SW 1271 (cell line): Measurements from ENCODE around the gene BLVRB.
A peak's percentile ranks its signal among the peaks of the same experiment; 100 is the strongest.
"Not testable (repeated sequence)": the region's sequence is repeated elsewhere in the genome, so short reads cannot be mapped to it uniquely, and the experiment has no call there.

Experiments used
- DNase-seq, 2 experiments: peaks; one replicate each; lab custom pipeline; 2025; lab: John Stamatoyannopoulos, UW

The BLVRB gene

DNA sequence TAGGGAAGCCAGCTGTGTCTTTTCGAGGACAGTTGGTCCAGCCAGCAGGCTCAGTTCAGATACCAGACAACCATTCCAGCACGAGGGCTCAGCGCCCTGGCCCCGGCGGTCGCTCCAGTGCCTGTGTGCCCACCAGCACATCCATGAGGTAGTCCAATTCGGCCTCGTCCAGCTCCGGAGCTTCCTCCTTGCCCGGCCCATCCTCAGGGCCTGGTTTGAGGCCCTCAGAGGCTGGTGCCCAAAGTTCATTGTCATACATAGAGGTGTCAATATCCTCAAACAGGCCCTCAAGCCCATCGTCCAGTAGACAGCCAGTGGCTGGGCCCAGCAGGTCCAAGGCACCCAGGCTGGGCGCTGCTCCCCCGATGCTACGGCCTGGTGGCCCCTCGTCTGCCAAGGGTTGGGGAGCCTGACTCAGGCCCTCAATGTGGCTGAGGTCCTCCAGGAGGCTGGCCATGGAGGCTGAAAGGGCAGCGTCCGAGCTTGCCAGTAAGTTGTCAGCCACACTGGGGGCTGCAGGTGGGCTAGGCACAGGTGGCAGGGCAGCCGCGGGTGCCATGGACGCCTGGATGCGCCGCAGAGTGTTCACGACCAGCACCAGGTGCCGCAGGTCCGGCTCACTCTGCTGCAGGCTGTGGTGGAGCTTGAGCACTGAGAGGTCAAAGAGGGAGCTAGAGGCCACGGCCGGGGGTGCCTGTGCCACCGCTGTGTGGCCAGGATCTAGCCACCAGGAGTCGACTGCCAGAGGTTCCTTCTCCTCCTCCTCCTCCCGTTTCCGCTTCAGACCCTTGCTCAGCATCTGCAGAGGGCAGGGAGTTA, 42.6 kb downstream of the BLVRB start:
- no peak for DNase-seq

DNA sequence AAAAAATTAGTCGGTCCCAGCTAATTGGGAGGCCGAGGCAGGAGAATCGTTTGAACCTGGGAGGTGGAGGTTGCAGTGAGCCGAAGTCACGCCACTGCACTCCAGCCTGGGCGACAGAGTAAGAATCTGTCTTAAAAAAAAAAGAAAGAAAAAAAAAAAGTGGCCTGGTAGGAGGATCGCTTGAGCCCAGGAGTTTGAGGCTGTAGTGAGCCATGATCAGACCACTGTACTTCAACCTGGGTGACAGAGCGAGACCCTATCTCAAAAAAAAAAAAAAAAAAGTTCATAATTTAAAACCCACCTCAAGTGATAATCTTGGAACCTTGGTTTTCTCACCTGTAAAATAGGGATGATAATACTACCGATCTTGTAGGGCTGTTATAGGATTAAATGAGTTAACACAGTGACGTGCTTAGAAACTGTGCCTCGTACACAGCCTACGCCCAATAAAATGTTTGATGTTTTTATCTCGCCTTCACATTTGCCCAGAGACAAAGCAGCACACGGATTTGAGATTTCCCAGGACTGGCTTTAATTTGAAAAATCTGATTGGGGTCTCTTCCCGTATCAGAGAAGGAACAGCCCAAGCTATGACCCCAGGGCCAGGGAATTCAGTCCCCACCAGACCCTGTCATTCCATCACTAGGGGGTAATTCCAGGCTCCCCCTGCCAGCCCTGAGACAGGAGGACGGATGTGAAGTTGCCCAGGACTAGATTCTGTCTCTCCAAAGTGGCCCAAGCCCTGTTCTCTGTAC, 43.4 kb downstream of the BLVRB start:
- no peak for DNase-seq

DNA sequence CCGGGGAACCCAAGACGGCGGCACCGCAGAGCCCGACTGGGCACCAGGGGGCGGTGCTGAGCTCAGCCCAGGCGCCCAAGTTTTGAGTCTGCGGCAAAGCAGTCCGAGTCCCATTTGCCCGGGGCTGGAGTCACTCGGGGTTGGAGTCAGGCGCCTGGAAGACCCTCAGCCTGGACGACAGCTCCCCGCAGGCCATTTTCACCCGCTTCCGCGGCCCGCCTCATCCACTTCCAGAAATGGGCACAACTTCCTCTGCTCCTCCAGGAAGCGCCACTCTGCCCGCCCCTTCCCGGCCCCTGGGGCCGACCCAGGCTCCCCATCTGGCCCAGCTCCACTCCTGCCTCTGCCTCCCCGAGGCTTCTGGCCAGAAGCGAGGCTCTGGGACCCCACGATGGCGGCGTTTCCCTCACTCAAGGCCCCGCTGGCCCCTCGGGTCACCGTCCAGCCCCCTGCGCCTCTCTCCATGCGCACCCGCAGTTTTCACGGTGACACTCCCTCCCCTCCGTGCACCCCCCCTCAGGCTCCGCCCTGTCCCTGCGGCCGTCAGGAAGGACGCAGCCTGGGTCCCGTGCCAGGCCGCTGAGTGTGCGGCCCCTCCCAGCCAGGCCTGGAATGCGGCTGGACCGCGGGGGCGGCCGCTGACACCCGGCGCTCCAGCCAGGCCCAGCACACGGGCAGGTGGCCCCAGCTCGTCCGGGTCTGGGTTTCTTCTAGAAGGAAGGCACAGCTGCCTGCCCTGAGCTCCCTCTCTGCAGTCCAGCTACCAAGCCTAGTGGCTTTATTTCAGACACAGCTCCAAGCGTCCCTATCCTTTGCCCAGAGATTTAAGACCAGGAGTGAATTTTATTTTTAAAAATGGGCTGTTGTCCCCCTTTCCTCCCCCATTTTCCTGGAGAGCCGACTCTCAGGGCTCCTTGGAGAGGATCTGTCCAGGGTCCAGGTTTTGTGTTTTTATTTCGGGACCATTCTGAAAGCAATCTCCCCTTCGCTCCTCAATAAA, 44.5 kb downstream of the BLVRB start:
- DNase-seq: peak; percentile 79 to 85

DNA sequence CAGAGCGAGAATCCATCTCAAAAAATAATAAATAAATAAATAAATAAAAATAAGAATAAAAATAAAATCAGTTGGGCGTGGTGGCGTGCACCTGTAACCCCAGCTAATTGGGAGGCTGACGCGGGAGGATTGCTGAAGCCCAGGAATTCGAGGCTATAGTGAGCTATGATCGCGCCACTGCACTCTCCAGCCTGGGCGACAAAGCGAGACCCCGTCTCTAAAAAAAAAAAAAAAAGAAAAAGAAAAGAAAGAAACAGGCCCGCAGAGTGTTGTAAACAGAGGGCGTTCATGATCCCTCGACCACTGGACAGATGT, 45.1 kb downstream of the BLVRB start:
- no peak for DNase-seq

DNA sequence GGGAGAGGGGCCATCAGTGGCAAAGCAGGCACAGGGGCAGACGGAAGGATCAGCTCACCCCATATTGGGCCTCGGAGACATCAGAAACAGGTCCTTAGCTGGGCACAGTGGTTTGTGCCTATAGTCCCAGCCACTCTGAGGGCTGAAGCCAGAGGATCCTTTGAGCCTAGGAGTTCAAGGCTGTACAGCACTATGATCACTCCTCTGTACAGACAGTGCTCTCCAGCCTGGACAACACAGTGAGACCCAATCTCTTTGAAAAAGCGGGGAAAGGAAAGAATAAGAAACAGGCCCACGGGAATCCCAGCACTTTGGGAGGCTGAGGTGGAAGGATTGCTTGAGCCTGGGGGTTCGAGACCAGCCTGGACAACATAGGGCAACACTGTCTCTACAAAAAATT, 45.8 kb downstream of the BLVRB start:
- no peak for DNase-seq

DNA sequence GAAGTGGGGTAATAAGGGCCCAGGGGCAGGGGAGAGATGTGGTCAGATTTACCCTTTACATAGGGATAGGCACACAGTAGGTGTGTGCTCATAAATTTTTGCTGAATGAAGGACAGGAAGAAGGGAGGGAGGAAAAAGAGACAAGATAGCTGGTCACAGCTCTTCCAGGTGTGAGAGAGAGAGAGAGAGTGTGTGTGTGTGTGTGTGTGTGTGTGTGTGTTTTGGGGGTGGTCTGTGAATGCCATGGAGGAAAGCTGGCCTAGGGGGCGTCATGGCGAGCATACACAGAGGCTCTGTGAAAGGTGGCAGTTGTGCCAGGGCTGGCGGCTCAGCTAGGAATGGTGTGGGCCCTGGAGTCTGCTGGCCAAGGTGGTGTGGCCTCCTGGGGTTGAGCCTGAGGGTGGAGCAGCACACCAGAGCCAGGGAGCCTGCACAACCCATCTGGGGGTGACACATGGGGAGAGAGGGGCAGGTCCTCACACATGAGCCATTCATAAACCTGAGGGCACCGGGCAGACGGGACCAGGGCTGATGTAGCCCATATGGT, 46.4 kb downstream of the BLVRB start:
- DNase-seq: no peak

DNA sequence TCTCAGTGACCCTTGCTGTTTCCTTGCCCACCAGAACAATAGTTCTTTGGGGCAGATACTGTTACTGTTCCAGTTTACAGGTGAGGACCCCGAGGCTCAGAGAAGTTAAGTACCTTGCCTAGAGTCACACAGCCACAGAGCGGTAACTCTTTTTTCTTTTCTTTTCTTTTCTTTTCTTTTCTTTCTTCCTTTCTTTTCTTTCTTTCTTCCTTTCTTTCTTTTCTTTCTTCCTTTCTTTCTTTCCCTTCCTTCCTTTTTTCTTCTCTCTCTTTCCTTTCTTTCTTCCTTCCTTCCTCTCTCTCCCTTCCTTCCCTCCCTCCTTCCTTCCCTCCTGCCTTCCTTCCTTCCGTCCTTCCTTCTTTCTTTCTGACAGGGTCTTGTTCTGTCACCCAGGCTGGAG, 47.5 kb downstream of the BLVRB start:
- DNase-seq: no peak

DNA sequence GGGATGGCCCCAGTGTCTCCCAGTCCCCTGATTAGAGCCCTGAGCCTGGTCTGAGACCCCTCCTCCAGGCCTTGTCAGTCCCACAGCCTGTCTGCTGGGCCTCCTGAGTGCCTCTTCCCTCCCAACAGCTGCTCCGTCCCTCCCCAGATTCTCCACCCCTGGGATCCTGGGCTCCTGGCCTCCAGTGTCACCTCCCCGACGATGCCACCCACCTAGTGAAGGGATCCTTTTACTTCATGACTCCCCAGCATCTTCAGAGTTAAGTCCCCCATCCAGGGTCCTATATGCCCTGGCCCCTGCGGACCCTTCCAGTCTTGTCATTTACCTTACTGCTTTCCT, 47.9 kb downstream of the BLVRB start:
- DNase-seq: no peak

DNA sequence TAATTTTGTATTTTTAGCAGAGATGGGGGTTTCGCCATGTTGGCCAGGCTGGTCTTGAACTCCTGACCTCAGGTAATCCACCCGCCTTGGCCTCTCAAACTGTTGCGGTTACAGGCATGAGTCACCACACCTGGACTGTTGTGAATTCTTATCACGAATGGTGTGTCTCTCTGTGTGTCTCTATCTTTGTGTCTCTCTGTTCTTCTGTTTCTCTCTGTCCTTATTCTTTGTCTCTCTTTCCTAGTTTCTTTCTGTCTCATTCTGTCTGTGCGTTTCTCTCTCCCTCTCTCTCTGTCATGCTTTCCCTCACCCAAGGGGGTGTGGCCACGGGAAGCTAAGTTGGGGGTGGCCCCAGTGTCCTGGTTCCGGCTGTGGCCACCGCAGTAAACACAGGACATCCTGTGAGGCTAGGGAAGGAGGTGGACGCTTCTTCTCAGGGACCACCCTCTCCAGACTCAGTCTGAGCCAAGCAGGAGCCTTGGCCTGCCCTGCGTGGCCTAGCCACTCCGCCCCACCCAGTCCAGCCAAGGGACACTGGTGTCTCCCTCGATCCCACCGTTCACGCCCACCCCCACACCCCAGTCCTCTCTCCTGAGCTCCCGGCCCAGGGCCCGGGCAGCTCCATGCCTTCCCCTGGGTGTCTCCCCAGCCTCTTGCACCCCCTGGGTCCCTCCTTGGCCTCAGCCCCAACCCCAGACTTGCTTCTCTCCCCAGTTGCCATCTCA, 48.5 kb downstream of the BLVRB start:
- DNase-seq: peak; percentile 65 to 75

DNA sequence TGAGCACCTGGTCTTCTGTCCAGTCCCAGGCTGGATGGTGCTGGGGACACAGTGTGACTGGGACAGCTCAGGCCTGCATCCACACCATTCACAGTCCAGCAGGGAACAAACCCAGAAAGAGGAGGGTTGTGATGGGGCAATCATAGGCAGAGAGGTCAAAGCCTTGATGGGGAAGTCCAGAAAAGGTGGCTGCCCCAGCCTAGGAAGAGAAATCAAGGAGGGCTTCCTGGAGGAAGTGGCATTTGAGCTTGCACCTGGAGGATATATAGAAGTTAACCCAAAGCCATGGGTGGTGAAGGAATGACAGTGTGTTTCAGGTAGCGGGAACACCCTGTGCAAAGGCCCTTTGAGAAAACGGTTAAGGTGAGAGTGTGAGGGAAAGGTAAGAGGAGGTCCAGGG, 49.8 kb downstream of the BLVRB start:
- DNase-seq: no peak

DNA sequence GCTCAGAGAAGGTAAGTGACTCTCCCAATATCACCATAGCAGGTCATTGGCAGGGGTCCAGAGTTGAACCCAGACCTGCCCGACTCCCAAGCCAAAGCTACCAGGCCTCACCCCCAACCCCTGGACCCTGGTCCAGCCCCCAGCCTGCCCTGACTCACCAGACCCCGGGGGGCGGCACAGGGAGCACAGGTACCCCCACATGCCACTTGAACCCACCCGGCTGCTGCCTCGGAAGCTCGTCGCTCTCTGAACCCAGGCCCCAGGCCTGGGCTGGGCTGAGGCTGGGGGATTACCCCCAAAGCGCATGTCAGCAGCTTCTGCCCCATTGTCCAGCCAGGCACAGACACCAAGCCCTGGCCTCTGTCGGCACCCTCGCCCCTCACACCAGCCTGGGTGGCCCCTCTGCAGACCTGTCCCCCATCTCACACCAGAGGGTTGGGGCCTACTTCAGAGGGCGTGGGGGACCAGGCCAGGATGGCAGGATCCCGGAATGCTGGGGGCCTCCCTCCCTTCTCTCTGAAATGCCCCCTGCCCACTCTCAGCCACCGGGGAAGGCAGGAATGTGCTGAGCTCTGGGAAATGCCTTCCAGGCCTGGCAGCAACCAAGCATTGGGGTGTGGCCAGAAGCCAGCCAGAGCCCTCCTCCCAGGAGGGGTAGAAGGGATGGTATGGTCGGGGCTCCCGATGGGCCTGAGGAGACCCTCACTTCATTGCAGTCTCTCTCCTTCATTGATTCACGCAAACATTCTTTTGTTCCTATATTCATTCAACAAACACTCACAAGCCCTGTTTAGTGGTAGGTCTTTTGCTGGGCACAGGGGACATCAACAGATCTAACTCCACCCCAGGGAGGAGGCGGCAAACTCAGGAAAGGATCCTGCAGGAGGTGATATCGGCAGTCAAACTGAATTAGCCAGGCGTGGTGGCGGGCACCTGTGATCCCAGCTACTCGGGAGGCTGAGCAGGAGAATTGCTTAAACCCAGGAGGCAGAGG, 50.7 kb downstream of the BLVRB start:
- no peak for DNase-seq

DNA sequence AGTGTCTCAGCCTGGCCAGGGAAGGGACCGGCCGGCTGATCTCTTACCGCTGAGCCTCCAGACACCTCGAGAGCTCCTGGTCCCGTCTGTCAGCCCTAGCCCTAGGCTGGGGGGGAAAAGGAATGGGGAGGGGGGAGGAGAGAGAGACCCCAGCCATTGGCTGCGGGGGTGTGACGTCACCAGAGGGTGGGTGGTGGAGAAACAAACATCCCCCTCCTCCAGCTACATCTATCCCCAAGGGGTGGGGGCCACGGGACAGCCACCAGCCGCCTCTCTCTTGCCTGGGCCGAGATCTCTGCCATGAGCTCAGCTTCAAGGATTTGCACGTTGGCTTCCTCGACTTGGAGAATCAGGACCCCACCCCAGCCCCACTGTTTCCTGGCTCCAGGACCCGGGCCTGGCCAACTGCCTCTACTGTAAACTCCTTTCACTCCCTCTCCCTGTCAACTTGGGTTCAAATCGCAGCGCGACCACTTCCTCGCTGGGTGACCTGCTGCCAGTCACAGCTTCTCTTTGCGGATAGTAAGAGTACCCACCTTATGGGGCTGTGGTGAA, 52.2 kb downstream of the BLVRB start, which contains the start of gene PRX:
Gene PRX, minus strand, starts transcription at position 88 of the 555 bp plus-strand sequence. CDS start 5,446 bp downstream, outside the sequence.
- DNase-seq: no peak

DNA sequence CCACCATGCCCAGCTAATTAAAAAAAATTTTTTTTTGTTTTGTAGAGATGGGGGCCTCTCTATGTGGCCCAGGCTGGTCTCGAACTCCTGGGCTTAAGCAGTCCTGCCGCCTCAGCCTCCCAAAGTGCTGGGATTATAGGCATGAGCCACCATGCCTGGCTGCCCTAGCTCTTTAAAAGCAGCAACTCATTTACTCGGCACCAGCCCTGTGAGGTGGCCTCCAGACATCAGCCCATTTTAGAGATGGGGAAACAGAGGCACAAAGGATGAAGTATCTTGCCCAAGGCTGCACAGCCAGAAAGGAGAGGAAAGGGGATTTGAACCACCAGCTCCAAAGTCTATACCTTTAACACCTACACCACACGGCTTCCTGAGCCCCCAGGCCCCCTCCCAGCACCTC, 52.7 kb downstream of the BLVRB start:
- DNase-seq: no peak

DNA sequence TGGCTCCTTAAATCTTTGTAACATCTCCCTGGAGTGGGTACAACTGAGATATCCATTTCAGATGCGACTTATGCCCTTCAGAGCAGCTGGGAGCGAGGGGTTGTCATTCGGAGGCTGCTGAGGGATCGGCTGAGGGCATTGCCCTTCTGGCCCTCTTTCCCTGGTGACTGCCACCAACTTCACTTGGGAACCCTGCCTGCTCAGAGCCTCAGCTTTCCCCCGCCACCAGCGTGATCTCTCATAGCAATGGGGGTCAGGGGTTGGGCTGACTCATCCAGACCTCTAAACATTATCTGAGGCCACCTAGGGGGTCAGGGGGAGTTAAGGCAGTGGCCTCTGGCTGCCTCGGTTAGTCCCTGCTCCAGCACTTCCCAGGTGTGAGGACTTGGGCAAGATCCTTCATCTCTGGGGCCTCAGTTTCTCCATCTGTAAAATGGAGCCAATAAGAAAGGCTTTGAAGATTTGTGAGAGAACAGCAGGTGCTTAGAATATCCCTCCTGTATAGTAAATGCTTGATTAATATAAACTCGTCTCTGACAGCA, 53.5 kb downstream of the BLVRB start:
- DNase-seq: no peak

DNA sequence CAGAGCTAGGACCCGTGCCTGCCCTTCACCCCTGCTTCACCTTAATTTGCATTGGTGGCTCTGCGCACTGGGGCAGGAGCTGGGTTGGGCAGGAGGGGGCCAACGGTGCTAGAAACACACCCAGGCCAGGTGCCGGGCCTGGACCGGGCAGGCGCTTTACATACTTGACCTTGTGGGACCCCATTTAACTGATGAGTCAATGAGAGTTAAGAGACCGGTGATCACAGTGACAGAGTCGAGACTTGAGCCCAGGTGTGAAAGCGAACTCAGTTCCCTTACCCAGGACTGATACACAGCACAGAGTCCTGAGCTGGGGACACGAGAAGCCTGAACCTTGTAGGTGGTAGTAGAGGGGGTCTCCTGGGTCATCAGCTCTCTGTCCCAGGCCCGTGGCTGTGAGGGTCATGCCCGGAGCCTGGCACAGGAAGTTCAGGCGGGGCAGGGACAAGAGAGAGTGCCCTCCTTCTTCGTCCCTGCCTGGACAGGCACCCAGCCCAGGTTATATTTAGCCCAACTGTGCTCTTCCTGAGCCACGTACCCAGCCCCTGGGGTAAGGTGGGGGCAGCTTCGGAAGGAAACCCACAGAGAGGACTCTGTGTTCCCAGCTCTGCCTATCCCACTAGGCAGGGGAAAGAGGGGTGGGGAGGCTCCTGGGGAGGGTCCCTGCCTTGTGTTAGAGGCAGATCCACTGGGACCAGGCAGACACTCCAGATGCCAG, 54.3 kb downstream of the BLVRB start:
- no peak for DNase-seq

DNA sequence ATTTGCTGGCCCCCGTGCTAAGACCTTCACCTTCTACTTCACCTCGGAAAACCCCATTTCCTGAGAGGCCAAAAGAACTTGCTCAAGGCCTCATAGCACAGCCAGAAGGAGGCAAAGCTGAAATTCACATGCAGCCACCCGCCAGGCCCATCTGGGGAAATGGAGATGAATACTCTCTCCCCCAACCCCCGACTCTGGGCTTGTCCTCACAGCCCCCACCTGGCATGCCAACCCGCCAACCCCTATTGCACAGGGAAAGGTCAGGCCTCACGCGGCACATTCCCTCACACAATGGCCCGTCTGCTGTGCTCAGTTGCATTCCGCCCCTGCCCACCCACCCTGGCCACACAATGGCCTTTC, 55.5 kb downstream of the BLVRB start:
- DNase-seq: no peak

DNA sequence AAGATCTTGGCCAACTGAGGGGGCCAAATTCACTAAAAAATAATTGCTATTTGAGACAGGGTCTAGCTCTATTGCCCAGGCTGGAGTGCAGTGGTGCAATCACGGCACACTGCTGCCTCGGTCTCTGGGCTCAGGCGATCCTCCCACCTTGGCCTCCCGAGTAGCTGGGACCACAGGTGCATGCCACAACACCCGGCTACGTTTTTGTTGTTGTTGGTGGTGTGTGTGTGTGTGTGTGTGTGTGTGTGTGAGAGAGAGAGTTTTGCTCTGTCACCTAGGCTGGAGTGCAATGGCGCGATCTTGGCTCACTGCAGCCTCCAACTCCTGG, 57.0 kb downstream of the BLVRB start:
- DNase-seq: not testable (repeated sequence)

DNA sequence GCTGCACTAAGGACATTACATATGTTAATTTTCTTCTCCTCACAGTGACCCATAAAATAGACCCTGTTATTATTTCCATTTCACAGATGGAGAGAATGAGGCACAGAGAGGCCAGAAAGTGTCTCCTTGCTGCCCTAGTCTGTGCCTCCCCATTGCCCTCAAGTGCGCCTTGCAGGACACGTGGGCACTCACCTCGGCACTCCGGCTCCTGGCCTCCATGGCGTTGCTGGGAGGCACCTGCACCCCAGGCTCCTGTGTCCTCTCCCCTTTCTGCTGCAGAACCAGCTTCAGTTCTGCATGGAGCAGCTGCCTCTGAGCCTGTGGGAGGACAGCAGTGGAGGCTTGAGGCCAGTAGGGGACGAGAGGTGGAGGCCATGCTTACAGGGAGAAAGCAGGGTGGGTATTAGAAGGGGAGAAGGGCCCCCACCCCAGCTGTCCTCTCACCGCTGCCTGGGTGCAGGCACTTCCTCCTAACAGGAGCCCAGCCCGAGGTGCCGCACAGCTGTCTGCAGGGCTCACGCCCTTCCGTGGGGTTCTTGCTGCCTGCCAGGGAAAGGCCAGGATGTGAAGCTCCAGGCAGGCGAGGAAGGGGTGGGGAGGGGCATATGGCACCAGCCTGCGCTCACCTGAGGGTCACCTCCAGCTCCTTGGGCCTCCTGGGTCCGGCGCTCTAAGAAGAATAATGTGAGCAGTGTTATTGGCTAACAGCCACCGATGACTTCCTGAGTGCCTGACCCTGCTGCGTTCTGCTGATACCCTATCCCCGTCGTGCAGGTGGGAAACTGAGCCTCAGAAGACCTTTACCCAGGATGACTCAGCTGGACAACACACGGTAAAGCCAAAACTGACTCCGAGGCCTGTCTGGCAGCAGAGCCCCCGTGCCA, 57.6 kb downstream of the BLVRB start:
- DNase-seq: no peak
